Sigmoid colon (tissue), 4 donors: Measurements from ENCODE around the gene TCHH.

ENCODE experiments used
- CTCF ChIP-seq, 4 experiments: fragments of 450-650 bp in 3 of 4; fragments of 200-600 bp in 1 of 4; IDR thresholded peaks; one replicate each; pipeline ENCODE4 v1.5.1; 2016 to 2019; ENCODE audit warnings: antibody characterized with exemption in 4 of 4, mild to moderate bottlenecking in 3 of 4, moderate library complexity in 2 of 4
- POLR2AphosphoS5 ChIP-seq, 4 donors: sonication (generic); formaldehyde crosslinking; IDR thresholded peaks; one replicate each; pipeline ENCODE4 v1.6.1; 2017; ENCODE audit warnings: antibody characterized with exemption in 4 of 4

DNA sequence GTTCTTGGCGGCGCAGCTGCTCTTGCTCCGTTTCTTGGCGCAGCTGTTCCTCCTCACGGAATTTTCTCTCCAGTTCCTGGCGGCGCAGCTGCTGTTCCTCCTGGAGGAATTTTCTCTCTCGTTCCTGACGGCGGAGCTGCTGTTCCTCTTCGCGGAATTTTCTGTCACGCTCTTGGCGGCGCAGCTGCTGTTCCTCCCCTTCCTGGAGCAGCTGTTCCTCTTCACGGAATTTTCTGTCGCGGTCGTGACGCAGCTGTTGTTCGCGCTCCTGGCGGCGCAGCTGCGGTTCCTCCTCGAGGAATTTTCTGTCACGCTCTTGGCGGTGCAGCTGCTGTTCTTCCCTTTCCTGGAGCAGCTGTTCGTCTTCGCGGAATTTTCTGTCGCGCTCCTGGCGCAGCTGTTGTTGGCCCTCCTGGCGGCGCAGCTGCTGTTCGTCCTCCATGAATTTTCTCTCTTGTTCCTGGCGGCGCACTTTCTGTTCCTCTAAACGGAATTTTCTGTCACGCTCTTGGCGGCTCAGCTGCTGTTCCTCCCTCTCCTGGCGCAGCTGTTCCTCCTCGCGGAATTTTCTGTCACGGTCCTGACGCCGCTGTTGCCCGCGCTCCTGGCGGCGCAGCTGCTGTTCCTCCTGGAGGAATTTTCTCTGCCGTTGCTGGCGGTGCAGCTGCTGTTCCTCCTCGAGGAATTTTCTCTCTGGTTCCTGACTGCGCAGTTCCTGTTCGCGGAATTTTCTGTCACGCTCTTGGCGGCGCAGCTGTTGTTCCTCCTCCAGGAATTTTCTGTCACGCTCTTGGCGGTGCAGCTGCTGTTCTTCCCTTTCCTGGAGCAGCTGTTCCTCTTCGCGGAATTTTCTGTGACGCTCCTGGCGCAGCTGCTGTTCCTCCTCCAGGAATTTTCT, 7.0 kb downstream of the TCHH start:
- TF ChIP-seq CTCF (IDR thresholded peaks at IDR 0.05) (no peak), POLR2AphosphoS5 (IDR thresholded peaks at IDR 0.05) (peak in 3 of 4 donors; percentile 17 to 31 (median 23))
